T-helper 2 cell treated with Interferon-gamma antibody and Interleukin-4, amounts not matched to agents 5 μg/mL and 100 μg/mL, for 36 hours (primary cell): ENCODE measurements around the gene PKNOX1.
"Not testable (repeated sequence)": the region's sequence is repeated elsewhere in the genome, so short reads cannot be mapped to it uniquely, and the experiment has no call there.

Experiments used
- DNase-seq: peaks from one replicate; pipeline ENCODE4 v3.0.0; 2021; ENCODE audit warnings: low spot score
- H3K27ac Mint-ChIP-seq: one replicate; pipeline ENCODE4 v1.8.0; 2021; ENCODE audit warnings: mild to moderate bottlenecking, mixed read lengths
- H3K27me3 Mint-ChIP-seq: one replicate; pipeline ENCODE4 v1.8.0; 2021; ENCODE audit warnings: low read depth, mixed read lengths
- H3K36me3 Mint-ChIP-seq: one replicate; pipeline ENCODE4 v1.8.0; 2021; ENCODE audit warnings: low read depth, mixed read lengths
- H3K4me1 Mint-ChIP-seq: one replicate; pipeline ENCODE4 v1.8.0; 2021; ENCODE audit warnings: low read depth, mixed read lengths
- H3K4me3 Mint-ChIP-seq: one replicate; pipeline ENCODE4 v1.8.0; 2022; ENCODE audit warnings: mild to moderate bottlenecking, moderate library complexity, mixed read lengths
- H3K9me3 Mint-ChIP-seq: one replicate; pipeline ENCODE4 v1.8.0; 2021; ENCODE audit warnings: mixed read lengths

The PKNOX1 gene

GRCh38 chr21:42967616-42968015 is 6.7 kb upstream of the PKNOX1 start:
- H3K4me3 Mint-ChIP-seq, H3K9me3 Mint-ChIP-seq, DNase-seq, H3K36me3 Mint-ChIP-seq, H3K4me1 Mint-ChIP-seq, H3K27me3 Mint-ChIP-seq, H3K27ac Mint-ChIP-seq: not testable (repeated sequence)

GRCh38 chr21:42969193-42969600 is 5.2 kb upstream of the PKNOX1 start:
- H3K4me1 Mint-ChIP-seq, result no peaks in the 10 kb centered on the region
- H3K27me3 Mint-ChIP-seq, result no peaks in the 10 kb centered on the region
- no peak for DNase-seq
- no peaks in the 10 kb centered on the region for H3K36me3 Mint-ChIP-seq
- H3K27ac Mint-ChIP-seq, result no peak overlapping the region
- no peak overlapping the region for H3K4me3 Mint-ChIP-seq
- no peaks in the 10 kb centered on the region for H3K9me3 Mint-ChIP-seq

DNA sequence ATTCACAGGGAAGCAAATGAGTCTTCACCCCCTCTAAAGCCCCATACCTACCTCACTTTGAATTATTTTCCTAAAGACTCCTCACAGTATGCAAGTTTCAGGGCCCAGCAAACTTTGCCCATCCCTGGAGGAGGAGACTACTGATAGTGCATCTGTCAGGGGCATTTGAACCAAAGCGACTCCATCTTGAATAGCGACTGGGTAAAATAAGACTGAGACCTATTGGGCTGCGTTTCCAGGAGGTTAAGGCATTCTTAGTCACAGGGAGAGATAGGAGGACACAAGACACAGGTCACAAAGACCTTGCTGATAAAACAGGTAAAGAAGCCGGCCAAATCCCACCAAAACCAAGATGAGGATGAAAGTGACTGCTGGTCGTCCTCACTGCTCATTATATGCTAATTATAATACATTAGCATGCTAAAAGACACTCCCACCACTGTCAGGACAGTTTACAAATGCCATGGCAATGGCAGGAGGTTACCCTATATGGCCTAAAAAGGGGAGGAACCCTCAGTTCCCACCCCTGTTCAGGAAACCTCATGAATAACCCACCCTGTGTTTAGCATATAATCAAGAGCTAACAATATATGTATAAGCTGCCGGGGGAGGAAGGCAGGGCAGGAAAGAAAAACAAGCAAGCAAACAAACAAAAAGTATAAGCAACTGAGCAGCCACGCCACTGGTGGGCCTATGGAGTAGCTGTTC is 3.3 kb upstream of the PKNOX1 start:
- Mint-ChIP-seq H3K27ac (no peak overlapping the region), H3K27me3 (no peaks in the 10 kb centered on the region), H3K36me3 (no peaks in the 10 kb centered on the region), H3K9me3 (no peaks in the 10 kb centered on the region), H3K4me1 (peaks cover 4% of the 10 kb centered on the region), H3K4me3 (no peak overlapping the region)
- no peak for DNase-seq

DNA sequence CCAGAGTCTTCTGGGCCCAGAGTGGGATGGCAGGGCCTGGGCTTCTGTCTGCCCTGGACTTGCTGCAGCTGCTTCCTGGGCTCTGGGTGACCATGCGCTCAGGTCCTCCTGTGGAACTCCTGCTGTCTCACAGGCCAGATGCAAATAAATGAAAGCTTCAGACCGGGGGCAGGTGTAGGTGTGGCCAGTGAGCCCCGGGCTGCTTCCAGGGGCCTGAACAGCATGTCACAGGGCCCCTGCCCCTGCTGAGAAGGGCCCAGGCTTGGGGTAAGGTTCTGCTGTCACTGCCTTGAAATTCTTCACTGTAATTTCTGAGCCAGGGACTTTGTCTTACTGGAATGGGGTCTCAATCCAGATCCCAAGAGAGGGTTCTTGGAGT is 2.5 kb upstream of the PKNOX1 start:
- Mint-ChIP-seq H3K4me1 (peaks cover 12% of the 10 kb centered on the region), H3K27ac (no peak overlapping the region), H3K36me3 (peaks cover 8% of the 10 kb centered on the region), H3K4me3 (no peak overlapping the region), H3K9me3 (no peaks in the 10 kb centered on the region), H3K27me3 (no peaks in the 10 kb centered on the region)
- no peak for DNase-seq

DNA sequence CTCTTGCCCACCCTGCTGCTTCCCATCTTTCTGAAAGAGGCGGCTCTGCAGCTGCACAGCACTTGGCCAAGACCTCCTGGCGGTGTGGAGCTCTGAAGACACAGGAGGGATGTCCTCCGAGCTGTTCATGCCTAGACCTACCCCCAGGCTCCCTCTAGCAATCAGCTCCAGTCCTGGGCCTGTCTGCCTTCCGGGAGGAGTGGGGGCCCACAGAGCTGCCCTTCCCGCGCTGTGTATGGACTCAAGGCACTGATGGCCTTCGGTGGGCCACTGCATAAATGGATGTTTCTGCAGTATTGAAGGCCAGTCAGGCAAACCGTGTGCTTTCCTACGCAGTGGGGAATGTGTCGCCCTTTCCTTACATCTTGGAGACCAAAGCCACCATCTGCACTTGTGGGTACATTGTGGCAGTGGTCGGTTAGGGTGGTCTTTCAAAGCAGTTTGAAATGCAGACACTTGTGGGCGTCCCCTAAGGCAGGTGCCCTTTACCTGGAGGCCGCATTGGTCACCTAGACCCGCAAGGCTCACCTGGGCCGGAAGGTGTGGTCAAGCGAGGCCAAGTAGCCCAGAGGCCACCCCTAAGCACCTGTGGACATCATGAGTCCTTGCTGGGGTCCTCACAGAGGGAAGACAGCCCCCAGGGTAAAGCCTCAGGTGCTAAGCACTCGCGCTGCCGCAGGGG is 912 bp upstream of the PKNOX1 start:
- H3K27me3 Mint-ChIP-seq, result no peaks in the 10 kb centered on the region
- H3K27ac Mint-ChIP-seq, result peak overlapping the region; percentile 86
- peaks cover 20% of the 10 kb centered on the region for H3K4me1 Mint-ChIP-seq
- H3K36me3 Mint-ChIP-seq, result peaks cover 16% of the 10 kb centered on the region
- H3K4me3 Mint-ChIP-seq, result peak overlapping the region; percentile 71
- peak; percentile 6 for DNase-seq
- H3K9me3 Mint-ChIP-seq, result no peaks in the 10 kb centered on the region

DNA sequence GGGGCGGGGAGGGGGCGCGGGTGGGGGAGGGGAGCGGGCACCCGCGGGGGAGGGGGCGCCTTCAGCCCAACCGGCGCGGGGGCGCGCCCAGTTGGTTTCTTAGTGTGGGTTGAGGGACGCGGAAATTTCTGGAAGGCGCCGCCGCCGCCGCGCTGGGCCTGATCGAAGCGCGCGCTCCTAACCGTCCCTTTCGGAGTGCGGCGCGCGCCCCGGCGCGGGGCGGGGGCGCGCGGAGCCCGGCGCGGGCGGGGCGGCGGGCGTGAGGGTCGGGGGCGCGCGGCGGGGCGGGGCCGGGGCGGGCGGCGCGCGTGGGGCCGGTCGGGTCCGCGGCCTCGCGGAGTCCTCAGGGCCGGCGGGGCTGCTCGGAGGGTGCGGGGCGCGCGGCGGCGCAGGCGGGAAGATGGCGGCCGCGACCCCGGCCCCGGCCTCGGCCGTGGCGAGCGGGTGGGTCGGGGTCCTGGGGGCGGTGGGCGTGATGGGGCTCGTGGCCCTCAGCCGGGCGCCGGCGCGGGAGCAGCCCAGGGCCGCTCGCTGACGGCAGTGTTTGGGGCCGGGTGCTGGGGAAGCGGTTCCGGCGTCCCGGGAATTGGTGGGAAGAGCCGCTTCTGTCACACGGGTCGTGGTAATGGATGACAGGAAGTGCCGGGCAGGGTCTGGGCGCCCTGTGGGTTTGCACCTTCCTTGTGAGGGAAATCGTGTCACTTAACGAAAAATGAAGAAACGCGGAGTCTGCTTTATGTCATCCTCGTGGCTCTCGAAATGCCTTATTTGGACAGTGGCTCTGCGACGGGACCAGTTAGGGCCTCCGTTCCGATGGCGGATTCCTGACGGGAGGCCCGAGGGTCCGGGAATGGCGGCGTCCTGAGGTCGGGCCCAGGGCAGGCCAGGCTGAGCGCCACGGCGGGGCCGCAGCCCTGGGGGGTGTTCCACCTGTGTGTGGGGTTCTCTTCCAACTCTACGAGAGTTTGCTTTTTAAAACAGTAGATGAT is 764 bp downstream of the PKNOX1 start:
- Mint-ChIP-seq H3K27ac (peak overlapping the region; percentile 94), H3K36me3 (peaks cover 20% of the 10 kb centered on the region), H3K9me3 (no peaks in the 10 kb centered on the region), H3K4me1 (peaks cover 20% of the 10 kb centered on the region), H3K4me3 (peak overlapping the region; percentile 87), H3K27me3 (no peaks in the 10 kb centered on the region)
- peak; percentile 43 for DNase-seq

GRCh38 chr21:42975886-42976608 is 1.7 kb downstream of the PKNOX1 start:
- Mint-ChIP-seq H3K4me3 (peak overlapping the region; percentile 87), H3K27ac (peak overlapping the region; percentile 94)

DNA sequence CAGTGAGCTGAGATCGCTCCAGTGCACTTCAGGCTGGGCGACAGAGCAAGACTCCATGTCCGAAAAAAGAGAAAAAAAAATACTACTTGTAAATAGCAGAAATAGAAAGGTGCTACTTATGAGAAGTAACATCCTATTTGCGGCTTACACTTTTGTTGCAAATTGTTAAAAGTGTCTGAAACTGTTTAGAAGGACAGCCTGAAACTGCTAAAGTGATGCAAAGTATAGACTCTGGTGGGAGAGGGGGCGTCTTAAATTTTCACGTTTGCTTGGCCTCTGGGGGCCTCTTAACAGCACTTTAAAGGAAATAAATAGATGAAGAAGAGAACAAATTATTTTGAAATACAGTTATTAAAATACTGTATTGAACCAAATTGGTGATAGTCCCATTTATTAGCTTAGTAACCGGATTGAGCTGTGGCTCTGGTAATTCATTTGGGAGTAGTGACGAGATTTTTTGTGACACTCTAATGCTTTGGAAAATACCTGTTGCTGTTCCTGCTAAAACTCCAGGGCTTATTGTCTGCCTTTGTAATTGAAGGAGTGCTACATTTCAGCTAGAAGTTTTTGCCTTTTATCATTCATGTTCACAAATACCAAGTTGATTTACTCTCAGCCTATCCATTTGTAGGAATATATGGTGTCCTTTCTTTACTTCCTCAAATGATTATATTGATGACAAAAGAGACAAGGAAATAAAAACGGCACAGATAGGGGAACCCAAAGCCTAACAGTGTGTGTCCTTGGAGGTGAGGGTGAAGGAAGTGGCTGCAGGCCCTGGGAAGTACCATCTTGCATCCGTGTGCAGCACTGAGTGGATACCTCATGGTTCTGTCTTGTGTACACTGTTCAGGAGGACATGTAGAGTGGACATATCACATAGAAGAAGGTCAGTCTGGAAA is 6.2 kb downstream of the PKNOX1 start:
- Mint-ChIP-seq H3K27ac (no peak overlapping the region), H3K27me3 (no peaks in the 10 kb centered on the region), H3K36me3 (peaks cover 24% of the 10 kb centered on the region), H3K4me3 (no peak overlapping the region), H3K4me1 (peaks cover 30% of the 10 kb centered on the region), H3K9me3 (no peaks in the 10 kb centered on the region)
- DNase-seq, result no peak

More at GRCh38 chr21:42975886-42976608, 1.7 kb downstream of the PKNOX1 start:
- H3K27me3 Mint-ChIP-seq, result no peaks in the 10 kb centered on the region
- peaks cover 24% of the 10 kb centered on the region for H3K4me1 Mint-ChIP-seq
- DNase-seq, result no peak
- H3K36me3 Mint-ChIP-seq, result peaks cover 21% of the 10 kb centered on the region
- no peaks in the 10 kb centered on the region for H3K9me3 Mint-ChIP-seq

- H3K4me1 Mint-ChIP-seq, result peaks cover 25% of the 10 kb centered on the region
- no peaks in the 10 kb centered on the region for H3K27me3 Mint-ChIP-seq
- no peak overlapping the region for H3K27ac Mint-ChIP-seq
- no peak overlapping the region for H3K4me3 Mint-ChIP-seq
- H3K36me3 Mint-ChIP-seq, result peaks cover 24% of the 10 kb centered on the region
- H3K9me3 Mint-ChIP-seq, result no peaks in the 10 kb centered on the region
- DNase-seq, result no peak
Measured at GRCh38 chr21:42981214-42981523, 6.8 kb downstream of the PKNOX1 start.

- H3K36me3 Mint-ChIP-seq, result peaks cover 17% of the 10 kb centered on the region
- no peak for DNase-seq
- no peak overlapping the region for H3K4me3 Mint-ChIP-seq
- no peak overlapping the region for H3K27ac Mint-ChIP-seq
- H3K4me1 Mint-ChIP-seq, result peaks cover 23% of the 10 kb centered on the region
- no peaks in the 10 kb centered on the region for H3K9me3 Mint-ChIP-seq
- no peaks in the 10 kb centered on the region for H3K27me3 Mint-ChIP-seq
Measured at GRCh38 chr21:42981862-42982261, 7.5 kb downstream of the PKNOX1 start.

DNA sequence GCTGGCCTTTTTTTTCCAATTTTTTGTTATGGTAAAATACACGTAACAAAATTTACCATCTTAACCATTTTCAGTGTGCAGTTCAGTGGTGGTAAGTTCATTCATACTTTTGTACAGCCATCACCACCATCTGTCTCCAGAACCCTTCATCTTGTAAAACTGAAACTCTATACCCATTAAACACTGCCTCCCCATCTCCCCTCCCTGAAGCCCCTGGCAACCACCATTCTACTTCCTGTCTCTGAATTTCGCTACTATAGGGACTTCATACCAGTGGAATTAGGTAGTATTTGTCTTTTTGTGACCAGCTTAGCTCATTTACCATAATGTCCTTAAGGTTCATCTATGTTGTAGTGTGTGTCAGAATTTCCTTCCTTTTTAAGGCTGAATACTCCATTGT is 8.7 kb downstream of the PKNOX1 start:
- Mint-ChIP-seq H3K27ac (peak overlapping the region; percentile 24), H3K4me1 (peaks cover 15% of the 10 kb centered on the region)

DNA sequence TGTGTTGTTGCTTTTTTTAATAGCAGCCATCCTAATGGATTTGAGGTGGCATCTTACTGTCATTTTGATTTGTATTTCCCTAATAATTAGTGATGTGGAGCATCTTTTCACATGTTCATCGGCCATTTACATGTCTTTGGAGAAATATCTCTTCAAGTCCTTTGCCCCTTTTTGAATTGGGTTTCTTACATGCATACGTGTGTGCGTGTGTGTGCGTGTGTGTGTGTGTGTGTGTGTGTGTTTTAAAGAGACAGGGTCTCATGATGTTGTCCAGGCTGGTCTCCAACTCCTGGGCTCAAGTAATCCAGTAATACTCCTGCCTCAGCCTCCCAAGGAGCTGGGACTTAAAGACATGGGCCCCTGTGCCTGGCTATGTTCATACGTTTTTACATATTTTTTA is 9.5 kb downstream of the PKNOX1 start:
- peaks cover 15% of the 10 kb centered on the region for H3K4me1 Mint-ChIP-seq
- no peaks in the 10 kb centered on the region for H3K27me3 Mint-ChIP-seq
- H3K27ac Mint-ChIP-seq, result no peak overlapping the region
- H3K9me3 Mint-ChIP-seq, result no peaks in the 10 kb centered on the region
- no peak overlapping the region for H3K4me3 Mint-ChIP-seq
- H3K36me3 Mint-ChIP-seq, result peaks cover 8% of the 10 kb centered on the region
- no peak for DNase-seq

More for the DNA sequence above, 8.7 kb downstream of the PKNOX1 start:
- no peak for DNase-seq
- H3K9me3 Mint-ChIP-seq, result no peaks in the 10 kb centered on the region
- H3K36me3 Mint-ChIP-seq, result peaks cover 8% of the 10 kb centered on the region
- peak overlapping the region; percentile 22 for H3K4me3 Mint-ChIP-seq
- no peaks in the 10 kb centered on the region for H3K27me3 Mint-ChIP-seq
